Cardiac muscle cell (in vitro differentiated cells and primary cell): ENCODE data around the gene EYA2. TPM values are rescaled to one million over a fixed set of nuclear protein-coding genes. Genes with fewer than 3 reads are reported as not detected.

Source experiments
- DNase-seq, 2 donors: peaks; one replicate each; pipeline versions ENCODE4 v3.0.0 to v3.0.0-alpha.2; 2010 to 2017; ENCODE audit warnings: low read depth in 1 of 2, low spot score in 1 of 2
- H3K27ac ChIP-seq: fragments of 200-600 bp; sonication (generic); 2 replicates; pipeline ENCODE4 v1.5.1; 2016
- H3K27me3 ChIP-seq: fragments of 200-600 bp; sonication (generic); 2 replicates; pipeline ENCODE4 v1.6.0; 2016; ENCODE audit warnings: control low read depth
- H3K36me3 ChIP-seq: fragments of 200-600 bp; sonication (generic); 2 replicates; pipeline ENCODE4 v1.5.1; 2016; ENCODE audit warnings: control low read depth
- H3K4me1 ChIP-seq: fragments of 200-600 bp; sonication (generic); 2 replicates; pipeline ENCODE4 v1.8.1; 2017; ENCODE audit warnings: low read depth, mild to moderate bottlenecking, mixed run types
- H3K4me3 ChIP-seq: fragments of 200-600 bp; sonication (generic); 2 replicates; pipeline ENCODE4 v1.5.1; 2016; ENCODE audit warnings: mild to moderate bottlenecking
- H3K9me3 ChIP-seq: fragments of 200-600 bp; sonication (generic); 2 replicates; pipeline ENCODE4 v1.5.1; 2017; ENCODE audit warnings: low read depth, mild to moderate bottlenecking, control low read depth
- polyA plus RNA-seq: library from polyadenylated mRNA; unstranded; fragments of >200 nt; fragmentation: Nextera tagmentation; extraction: Ambion mirVana; gene quantifications from 2 replicates; pipeline ENCODE4 v1.2.1, GENCODE V29; 2016
- total RNA-seq: library from RNA; depleted of rRNA; stranded (reverse); fragments of >200 nt; gene quantifications from 2 replicates; pipeline ENCODE4 v1.2.3, GENCODE V29; 2016
- TF ChIP-seq, protein P1 (sequence below): IDR thresholded peaks from 2 replicates; pipeline ENCODE4 v1.5.1; 2012; ENCODE audit warnings: low read depth, mild to moderate bottlenecking, low read length

EYA2 gene
- total and polyA plus RNA-seq, 2 experiments from 2014 or later = 0.30 TPM; not detected in 1

DNA sequence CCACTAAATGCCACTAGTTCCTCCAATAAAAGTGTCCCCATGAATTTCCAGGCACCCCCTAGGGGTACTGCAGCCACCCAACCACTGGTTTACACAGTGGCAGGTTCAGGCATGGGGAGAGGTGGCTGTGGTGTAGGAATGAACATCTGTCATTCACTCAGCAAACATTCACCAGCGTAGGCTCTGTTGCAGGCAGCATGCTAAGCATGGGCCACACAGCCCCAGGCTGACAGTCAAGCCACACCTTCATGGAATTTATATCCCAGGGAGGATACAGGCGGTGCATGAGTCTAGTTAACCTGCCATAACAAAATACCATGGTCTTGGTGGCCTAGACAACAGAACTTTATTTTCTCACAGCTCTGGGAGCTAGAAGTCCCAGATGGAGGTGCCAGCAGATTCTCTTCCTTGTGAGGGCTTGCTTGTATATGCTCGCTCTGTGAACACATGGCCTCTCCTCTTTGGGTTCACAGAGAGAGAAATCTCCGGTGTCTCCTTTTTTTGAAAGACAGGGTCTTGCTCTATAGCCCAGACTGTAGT lies 135.7 kb downstream of the EYA2 start:
- DNase-seq = no peak
- Histone ChIP-seq H3K27me3 (no peaks in the 10 kb centered on the region), H3K4me1 (no peaks in the 10 kb centered on the region), H3K36me3 (no peaks in the 10 kb centered on the region), H3K9me3 (no peaks in the 10 kb centered on the region), H3K27ac (no peak overlapping the region), H3K4me3 (no peak overlapping the region)
- TF ChIP-seq, protein P1, sequence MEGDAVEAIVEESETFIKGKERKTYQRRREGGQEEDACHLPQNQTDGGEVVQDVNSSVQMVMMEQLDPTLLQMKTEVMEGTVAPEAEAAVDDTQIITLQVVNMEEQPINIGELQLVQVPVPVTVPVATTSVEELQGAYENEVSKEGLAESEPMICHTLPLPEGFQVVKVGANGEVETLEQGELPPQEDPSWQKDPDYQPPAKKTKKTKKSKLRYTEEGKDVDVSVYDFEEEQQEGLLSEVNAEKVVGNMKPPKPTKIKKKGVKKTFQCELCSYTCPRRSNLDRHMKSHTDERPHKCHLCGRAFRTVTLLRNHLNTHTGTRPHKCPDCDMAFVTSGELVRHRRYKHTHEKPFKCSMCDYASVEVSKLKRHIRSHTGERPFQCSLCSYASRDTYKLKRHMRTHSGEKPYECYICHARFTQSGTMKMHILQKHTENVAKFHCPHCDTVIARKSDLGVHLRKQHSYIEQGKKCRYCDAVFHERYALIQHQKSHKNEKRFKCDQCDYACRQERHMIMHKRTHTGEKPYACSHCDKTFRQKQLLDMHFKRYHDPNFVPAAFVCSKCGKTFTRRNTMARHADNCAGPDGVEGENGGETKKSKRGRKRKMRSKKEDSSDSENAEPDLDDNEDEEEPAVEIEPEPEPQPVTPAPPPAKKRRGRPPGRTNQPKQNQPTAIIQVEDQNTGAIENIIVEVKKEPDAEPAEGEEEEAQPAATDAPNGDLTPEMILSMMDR = no peak

DNA sequence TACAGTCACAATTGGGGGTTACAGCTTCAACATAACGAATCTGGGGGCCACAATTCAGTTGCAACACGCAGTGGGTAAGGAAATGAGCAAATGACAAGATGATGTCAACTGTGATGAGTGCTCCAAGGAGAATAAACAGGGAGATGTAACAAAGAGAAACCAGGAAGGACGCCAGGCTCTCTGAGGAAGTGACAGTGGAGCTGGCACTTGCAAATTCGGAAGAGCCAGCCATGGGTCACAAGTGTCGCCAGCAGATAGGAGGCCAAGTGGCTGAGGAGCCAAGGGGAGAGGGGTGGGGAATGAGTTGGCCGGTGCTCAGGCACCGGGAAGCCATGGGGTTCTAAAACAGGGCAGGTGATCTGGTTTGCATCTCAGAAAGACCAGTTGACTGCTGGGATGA lies 136.4 kb downstream of the EYA2 start:
- TF ChIP-seq, protein P1 = no peak
- no peaks in the 10 kb centered on the region for H3K27me3 ChIP-seq
- no peak for DNase-seq
- H3K9me3 ChIP-seq = no peaks in the 10 kb centered on the region
- H3K27ac ChIP-seq = no peak overlapping the region
- no peak overlapping the region for H3K4me3 ChIP-seq
- H3K36me3 ChIP-seq = no peaks in the 10 kb centered on the region
- no peaks in the 10 kb centered on the region for H3K4me1 ChIP-seq

DNA sequence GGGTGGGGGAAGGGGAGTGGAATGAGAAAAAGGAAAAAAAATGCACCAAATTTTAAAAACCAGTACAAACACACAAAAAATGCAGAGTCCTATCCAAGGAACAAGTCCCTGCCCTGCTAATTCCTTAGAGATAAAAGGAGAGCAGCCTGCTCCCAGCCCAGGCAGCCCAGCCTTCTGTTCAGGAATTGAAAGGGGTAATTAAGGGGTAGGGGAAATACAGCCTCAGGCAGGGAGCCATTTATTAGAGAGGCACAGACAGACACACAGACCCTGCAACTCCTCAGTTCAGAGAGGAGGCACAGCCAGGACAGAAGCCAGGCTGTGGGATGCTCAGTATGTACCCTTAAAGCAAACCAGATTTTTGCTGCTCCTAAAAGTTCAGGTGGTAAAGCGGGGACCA lies 137.2 kb downstream of the EYA2 start:
- Histone ChIP-seq H3K4me1 (no peaks in the 10 kb centered on the region), H3K4me3 (no peak overlapping the region), H3K36me3 (no peaks in the 10 kb centered on the region), H3K27ac (no peak overlapping the region), H3K27me3 (no peaks in the 10 kb centered on the region), H3K9me3 (no peaks in the 10 kb centered on the region)
- TF ChIP-seq, protein P1 = no peak
- no peak for DNase-seq

DNA sequence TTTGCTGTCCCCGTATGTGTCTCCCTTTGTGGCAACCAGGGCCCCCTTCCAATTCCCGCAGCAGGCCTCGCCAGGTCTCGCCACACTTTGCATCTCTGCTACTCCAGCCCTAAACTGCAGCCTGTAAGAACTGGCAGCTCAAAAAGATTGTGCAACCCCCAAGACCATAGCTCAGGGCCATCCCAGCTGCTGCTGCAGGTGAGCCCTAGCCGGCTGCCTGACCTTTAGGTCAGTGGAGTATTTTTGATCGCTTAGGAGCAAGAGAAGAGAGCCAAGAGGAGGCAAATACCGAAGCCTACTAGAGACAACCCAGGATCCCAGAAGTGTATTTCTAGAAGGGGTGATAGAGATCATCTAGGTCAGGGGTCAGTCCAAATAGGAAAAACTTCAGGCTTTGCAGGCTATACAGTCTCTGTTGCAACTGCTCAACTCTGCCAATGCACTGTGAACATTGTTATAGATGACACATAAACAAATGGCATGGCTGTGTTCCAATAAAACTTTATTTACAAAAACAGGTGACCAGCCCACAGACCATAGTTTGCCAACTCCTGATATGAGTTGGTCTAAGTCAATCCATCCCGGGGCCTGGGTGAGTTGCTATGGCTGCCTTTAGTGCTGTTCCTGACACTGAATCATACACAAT lies 138.4 kb downstream of the EYA2 start:
- DNase-seq = no peak
- TF ChIP-seq, protein P1 = no peak
- H3K4me3 ChIP-seq = no peak overlapping the region
- H3K27ac ChIP-seq = no peak overlapping the region
- no peaks in the 10 kb centered on the region for H3K4me1 ChIP-seq
- no peaks in the 10 kb centered on the region for H3K9me3 ChIP-seq
- H3K27me3 ChIP-seq = no peaks in the 10 kb centered on the region
- no peaks in the 10 kb centered on the region for H3K36me3 ChIP-seq

DNA sequence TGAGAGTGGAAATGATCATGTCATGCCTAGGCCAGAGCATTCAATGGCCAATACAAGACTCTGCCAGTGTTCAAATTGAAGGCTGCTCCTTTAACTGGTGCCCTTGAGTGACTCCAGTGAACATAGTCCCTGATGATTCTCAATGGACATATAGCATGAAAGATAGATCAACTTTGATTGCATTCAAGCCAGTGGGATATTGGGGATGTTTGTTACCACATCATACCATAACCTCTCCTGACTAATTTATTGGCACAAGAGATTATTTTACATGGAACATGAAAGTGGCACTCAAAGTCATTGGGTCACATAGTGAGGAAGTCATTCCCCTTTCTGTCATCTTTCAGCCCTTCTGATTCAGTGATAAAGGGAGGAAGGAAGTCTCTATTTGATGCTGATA lies 139.0 kb downstream of the EYA2 start:
- Histone ChIP-seq H3K27me3 (no peaks in the 10 kb centered on the region), H3K36me3 (no peaks in the 10 kb centered on the region), H3K27ac (no peak overlapping the region), H3K9me3 (no peaks in the 10 kb centered on the region), H3K4me1 (no peaks in the 10 kb centered on the region), H3K4me3 (no peak overlapping the region)
- TF ChIP-seq, protein P1 = no peak
- DNase-seq = no peak
